A549 (cell line): Measurements from ENCODE around the gene SORBS1. TPM values are rescaled to one million over a fixed set of nuclear protein-coding genes. Genes with fewer than 3 reads are reported as not detected.

Source experiments
- ATAC-seq, 2 experiments: fragments of 200-7000 bp in 1 of 2; fragments of >200 bp in 1 of 2; cut with Nextera tagmentation in 1 of 2; cut with Tn5 transposase in 1 of 2; 3 replicates each; pipeline versions ENCODE4 v1.8.0 to v1.9.1; 2018 to 2020; ENCODE audit warnings: mild to moderate bottlenecking in 1 of 2, moderate library complexity in 1 of 2
- CTCF ChIA-PET: fragments of 300-600 bp; sonication (Branson Sonifier 250); formaldehyde crosslinking; extraction: SDS; loops from one replicate; lab custom pipeline; 2021; ENCODE audit warnings: antibody characterized with exemption, inconsistent platforms; lab: Yijun Ruan, JAX
- POLR2A ChIA-PET: fragments of 350-600 bp; formaldehyde crosslinking; extraction: SDS; loops from one replicate; lab custom pipeline; 2021; ENCODE audit warnings: antibody characterized with exemption, inconsistent platforms; lab: Yijun Ruan, JAX
- DNase-seq, 2 experiments: peaks; one replicate each; pipeline versions ENCODE4 v3.0.0 to v3.0.0-alpha.2; 2011 to 2016; ENCODE audit warnings: low read depth in 1 of 2, low spot score in 1 of 2
- FAIRE-seq: peaks from 2 replicates; lab custom pipeline; 2011; peaks lifted over from hg19 to GRCh38; lab: Jason Lieb, UNC
- H3K27ac ChIP-seq, 2 experiments: fragments of >200 bp; sonication (Bioruptor Twin); formaldehyde crosslinking; 3 replicates each; pipeline ENCODE4 v1.5.1; 2016 to 2017
- H3K4me1 ChIP-seq: fragments of >200 bp; sonication (Bioruptor Twin); formaldehyde crosslinking; 3 replicates; pipeline ENCODE4 v1.6.1; 2016
- H3K4me2 ChIP-seq: fragments of >200 bp; sonication (Bioruptor Twin); formaldehyde crosslinking; 3 replicates; pipeline ENCODE4 v1.6.1; 2016
- H3K4me3 ChIP-seq: fragments of >200 bp; sonication (Bioruptor Twin); formaldehyde crosslinking; 3 replicates; pipeline ENCODE4 v1.5.1; 2016
- H3K9me3 ChIP-seq: fragments of >200 bp; sonication (Bioruptor Twin); formaldehyde crosslinking; 3 replicates; pipeline ENCODE4 v1.6.1; 2016
- CEBPB ChIP-seq, 2 experiments: fragments of >200 bp in 1 of 2; sonication (Bioruptor Twin) in 1 of 2; formaldehyde crosslinking in 1 of 2; IDR thresholded peaks; 2 replicates each; pipeline ENCODE4 v1.6.1; 2012 to 2016
- CHD2 ChIP-seq: fragments of 150-350 bp; IDR thresholded peaks from 2 replicates; pipeline ENCODE4 v1.6.1; 2014; ENCODE audit warnings: low read length; ENCODE audit not compliant: partially characterized antibody
- EHF ChIP-seq: fragments of 250-450 bp; sonication (Bioruptor Pico); IDR thresholded peaks from 2 replicates; pipeline ENCODE4 v1.5.0; 2020; ENCODE audit warnings: mild to moderate bottlenecking
- EP300 ChIP-seq, 2 experiments: fragments of >200 bp; sonication (Bioruptor Twin); formaldehyde crosslinking; IDR thresholded peaks; 2 replicates in 1 of 2; 3 replicates in 1 of 2; pipeline ENCODE4 v1.6.1; 2016 to 2017
- JUN ChIP-seq, 2 experiments: fragments of >200 bp; sonication (Bioruptor Twin); formaldehyde crosslinking; IDR thresholded peaks; 2 replicates in 1 of 2; 3 replicates in 1 of 2; pipeline ENCODE4 v1.6.1; 2016 to 2017
- JUNB ChIP-seq: fragments of >200 bp; sonication (Bioruptor Twin); formaldehyde crosslinking; IDR thresholded peaks from 2 replicates; pipeline ENCODE4 v1.6.1; 2016
- MAZ ChIP-seq: fragments of 150-350 bp; IDR thresholded peaks from 2 replicates; pipeline ENCODE4 v1.6.1; 2014; ENCODE audit warnings: antibody characterized with exemption, low read depth, low read length, borderline replicate concordance
- MYC ChIP-seq: IDR thresholded peaks from 2 replicates; pipeline ENCODE4 v1.6.1; 2012; ENCODE audit warnings: mild to moderate bottlenecking, inconsistent platforms, low read length, improper control_type of control experiment, borderline replicate concordance
- NFE2L2 ChIP-seq: fragments of 150-350 bp; conservative IDR thresholded peaks from 2 replicates; pipeline ENCODE4 v1.6.1; 2014; ENCODE audit warnings: low read length
- NPAS2 ChIP-seq: fragments of 250-450 bp; sonication (Bioruptor Pico); IDR thresholded peaks from 2 replicates; pipeline ENCODE4 v1.8.0; 2022; ENCODE audit warnings: mild to moderate bottlenecking, moderate library complexity, borderline replicate concordance
- POLR2AphosphoS2 ChIP-seq: conservative IDR thresholded peaks from 2 replicates; pipeline ENCODE4 v1.6.1; 2012; ENCODE audit warnings: low read length, improper control_type of control experiment, inconsistent platforms
- RAD21 ChIP-seq, 2 experiments: fragments of >200 bp in 1 of 2; sonication (Bioruptor Twin) in 1 of 2; formaldehyde crosslinking in 1 of 2; IDR thresholded peaks in 1 of 2; conservative IDR thresholded peaks in 1 of 2; 2 replicates in 1 of 2; 3 replicates in 1 of 2; pipeline ENCODE4 v1.6.1; 2012 to 2018; ENCODE audit warnings: inconsistent platforms in 1 of 2
- RCOR1 ChIP-seq: fragments of 150-350 bp; IDR thresholded peaks from 2 replicates; pipeline ENCODE4 v1.6.1; 2014; ENCODE audit warnings: antibody characterized with exemption, low read length, low read depth
- RFX5 ChIP-seq: fragments of 450-650 bp; IDR thresholded peaks from 2 replicates; pipeline ENCODE4 v1.7.1; 2014; ENCODE audit warnings: antibody characterized with exemption, mild to moderate bottlenecking, moderate library complexity
- SMC3 ChIP-seq: fragments of >200 bp; sonication (Bioruptor Twin); formaldehyde crosslinking; IDR thresholded peaks from 3 replicates; pipeline ENCODE4 v1.6.1; 2018; ENCODE audit warnings: inconsistent platforms
- SREBF2 ChIP-seq: fragments of 450-650 bp; IDR thresholded peaks from 2 replicates; pipeline ENCODE4 v1.6.1; 2014; ENCODE audit warnings: mild to moderate bottlenecking, moderate library complexity
- TFCP2L1 ChIP-seq: fragments of 250-450 bp; sonication (Bioruptor Pico); IDR thresholded peaks from 2 replicates; pipeline ENCODE4 v1.5.0; 2021; ENCODE audit warnings: mild to moderate bottlenecking
- TP53 ChIP-seq: fragments of 250-450 bp; sonication (Bioruptor Pico); IDR thresholded peaks from 2 replicates; pipeline ENCODE4 v1.5.0; 2021; ENCODE audit warnings: mild to moderate bottlenecking, moderate library complexity
- ZFP36 ChIP-seq: fragments of 450-650 bp; IDR thresholded peaks from 2 replicates; pipeline ENCODE4 v1.6.1; 2014; ENCODE audit warnings: borderline replicate concordance; ENCODE audit not compliant: partially characterized antibody
- ZSCAN20 ChIP-seq: fragments of 250-450 bp; sonication (Bioruptor Pico); IDR thresholded peaks from 2 replicates; pipeline ENCODE4 v1.8.0; 2022; ENCODE audit warnings: mild to moderate bottlenecking, moderate library complexity
- WGBS: methylation state at CpG from one replicate; pipeline ENCODE4 v1.1.6; 2017; ENCODE audit errors: missing lambda C conversion rate; 5-methylcytosine and 5-hydroxymethylcytosine counted together
- polyA plus RNA-seq, 4 experiments: library from polyadenylated mRNA; depleted of rRNA in 3 of 4; stranded (reverse); fragments of >200 nt; fragmentation: RNase III in 1 of 4; extraction: RNeasy Plus Mini Kit Qiagen cat#74134 plus additional on column Dnase treatment in 1 of 4; gene quantifications; 2 replicates in 3 of 4; 3 replicates in 1 of 4; pipeline ENCODE4 v1.2.3, GENCODE V29; 2011 to 2017
- TF ChIP-seq, protein P1 (sequence below): fragments of 250-450 bp; sonication (Bioruptor Pico); IDR thresholded peaks from 2 replicates; pipeline ENCODE4 v1.5.0; 2020; ENCODE audit warnings: low read depth, mild to moderate bottlenecking, moderate library complexity
- TF ChIP-seq, protein P2 (sequence below): IDR thresholded peaks from 2 replicates; pipeline ENCODE4 v1.6.1; 2012; ENCODE audit warnings: low read depth, borderline replicate concordance
- TF ChIP-seq, protein P3 (sequence below): fragments of 250-450 bp; sonication (Bioruptor Pico); IDR thresholded peaks from 2 replicates; pipeline ENCODE4 v1.5.0; 2021; ENCODE audit warnings: mild to moderate bottlenecking, moderate library complexity, borderline replicate concordance
- TF ChIP-seq, protein P4 (sequence below): fragments of 200-600 bp; sonication (generic); IDR thresholded peaks from 2 replicates; pipeline ENCODE4 v1.6.1; 2016; ENCODE audit warnings: antibody characterized with exemption, mild to moderate bottlenecking, moderate library complexity
- TF ChIP-seq, protein P5 (sequence below): fragments of >200 bp; sonication (Bioruptor Twin); formaldehyde crosslinking; IDR thresholded peaks from 2 replicates; pipeline ENCODE4 v1.6.1; 2016

SORBS1 gene
- polyA plus RNA-seq, 2 of the 4 experiments (the other 2 are of a cell fraction) = 0.39 to 0.80 TPM

DNA sequence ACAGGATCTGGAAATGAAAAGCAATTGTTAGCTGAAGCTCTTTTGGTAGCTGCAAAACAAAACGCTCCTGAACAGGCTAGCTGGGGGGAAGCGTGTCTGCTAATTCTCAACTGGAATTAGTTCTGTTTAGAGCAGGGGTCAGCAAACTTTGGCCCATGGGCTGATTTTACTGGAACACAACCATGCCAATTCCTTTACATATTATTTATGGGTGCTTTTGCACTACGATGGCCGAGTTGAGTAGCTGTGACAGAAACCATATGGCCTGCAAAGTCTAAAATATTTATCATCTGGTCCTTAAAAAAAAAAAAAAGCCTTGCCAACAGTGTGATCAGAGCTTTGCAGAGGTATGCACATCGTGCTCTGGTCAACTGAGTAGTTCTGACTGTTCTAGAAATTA, 162.0 kb downstream of the SORBS1 start:
- no peaks in the 10 kb centered on the region for H3K9me3 ChIP-seq
- no peak overlapping the region for H3K4me2 ChIP-seq
- POLR2A ChIA-PET = no interaction called here
- TF ChIP-seq EHF (CRISPR knock-in tag) = no peak
- TF ChIP-seq RFX5 = no peak
- no peak for TF ChIP-seq SREBF2
- no peak for TF ChIP-seq ZSCAN20 (CRISPR knock-in tag)
- no peak for TF ChIP-seq TP53
- no peak for TF ChIP-seq CHD2
- no peak for TF ChIP-seq JUN (IDR thresholded peaks at IDR 0.05)
- TF ChIP-seq NFE2L2 = no peak
- TF ChIP-seq, protein P1, sequence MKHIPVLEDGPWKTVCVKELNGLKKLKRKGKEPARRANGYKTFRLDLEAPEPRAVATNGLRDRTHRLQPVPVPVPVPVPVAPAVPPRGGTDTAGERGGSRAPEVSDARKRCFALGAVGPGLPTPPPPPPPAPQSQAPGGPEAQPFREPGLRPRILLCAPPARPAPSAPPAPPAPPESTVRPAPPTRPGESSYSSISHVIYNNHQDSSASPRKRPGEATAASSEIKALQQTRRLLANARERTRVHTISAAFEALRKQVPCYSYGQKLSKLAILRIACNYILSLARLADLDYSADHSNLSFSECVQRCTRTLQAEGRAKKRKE (CRISPR knock-in tag) = no peak
- no peak for TF ChIP-seq NPAS2 (CRISPR knock-in tag)
- TF ChIP-seq RAD21 (conservative IDR thresholded peaks at IDR 0.05 in 1 of 2, IDR thresholded peaks at IDR 0.05 in 1 of 2) = no peak
- FAIRE-seq (no peak), ATAC-seq (no peak), DNase-seq (no peak)
- H3K27ac ChIP-seq = no peak overlapping the region
- CTCF ChIA-PET = interaction anchor here (0.6 to 1.6 kb wide), 4 partner anchors 10 to 971 kb away, joined by 3 to 8 read pairs (median 4); no protein-coding TSS in a partner anchor
- H3K4me1 ChIP-seq = peaks cover 2% of the 10 kb centered on the region; the same call in 2 of the 3 replicates
- no peak overlapping the region for H3K4me3 ChIP-seq
- WGBS = 44% methylated on average over 5 of the region's 5 CpGs

DNA sequence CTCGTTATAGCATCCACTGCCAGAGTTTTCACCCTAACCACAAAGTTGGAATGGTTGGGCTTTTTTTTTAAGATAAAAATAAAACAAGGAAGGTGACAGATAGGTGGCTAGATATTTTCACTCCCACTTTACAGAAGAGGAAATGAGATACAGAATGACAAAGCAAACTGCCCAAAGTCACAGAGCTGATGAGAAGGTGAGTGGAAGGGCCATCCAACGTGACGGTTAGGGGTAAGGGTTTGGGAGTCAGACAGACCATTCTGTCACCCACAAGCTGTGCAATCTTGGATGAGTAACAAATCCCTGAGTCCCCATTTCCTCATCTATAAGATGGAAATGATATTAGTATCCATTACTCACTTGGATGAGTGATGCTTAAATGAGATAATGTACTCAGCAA, 163.4 kb downstream of the SORBS1 start:
- H3K4me1 ChIP-seq = peaks cover 6% of the 10 kb centered on the region; the same call in 2 of the 3 replicates
- ATAC-seq = no peak
- POLR2A ChIA-PET = no interaction called here
- DNase-seq = no peak
- FAIRE-seq = no peak
- H3K4me2 ChIP-seq = no peak overlapping the region
- H3K9me3 ChIP-seq = no peaks in the 10 kb centered on the region
- TF ChIP-seq CEBPB (IDR thresholded peaks at IDR 0.05) = no peak
- TF ChIP-seq TP53 = no peak
- TF ChIP-seq MAZ = no peak
- no peak for TF ChIP-seq SMC3
- TF ChIP-seq POLR2AphosphoS2 = no peak
- TF ChIP-seq, protein P2, sequence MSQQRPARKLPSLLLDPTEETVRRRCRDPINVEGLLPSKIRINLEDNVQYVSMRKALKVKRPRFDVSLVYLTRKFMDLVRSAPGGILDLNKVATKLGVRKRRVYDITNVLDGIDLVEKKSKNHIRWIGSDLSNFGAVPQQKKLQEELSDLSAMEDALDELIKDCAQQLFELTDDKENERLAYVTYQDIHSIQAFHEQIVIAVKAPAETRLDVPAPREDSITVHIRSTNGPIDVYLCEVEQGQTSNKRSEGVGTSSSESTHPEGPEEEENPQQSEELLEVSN = no peak
- no peak for TF ChIP-seq EP300 (IDR thresholded peaks at IDR 0.05)
- TF ChIP-seq RCOR1 = no peak
- TF ChIP-seq, protein P3, sequence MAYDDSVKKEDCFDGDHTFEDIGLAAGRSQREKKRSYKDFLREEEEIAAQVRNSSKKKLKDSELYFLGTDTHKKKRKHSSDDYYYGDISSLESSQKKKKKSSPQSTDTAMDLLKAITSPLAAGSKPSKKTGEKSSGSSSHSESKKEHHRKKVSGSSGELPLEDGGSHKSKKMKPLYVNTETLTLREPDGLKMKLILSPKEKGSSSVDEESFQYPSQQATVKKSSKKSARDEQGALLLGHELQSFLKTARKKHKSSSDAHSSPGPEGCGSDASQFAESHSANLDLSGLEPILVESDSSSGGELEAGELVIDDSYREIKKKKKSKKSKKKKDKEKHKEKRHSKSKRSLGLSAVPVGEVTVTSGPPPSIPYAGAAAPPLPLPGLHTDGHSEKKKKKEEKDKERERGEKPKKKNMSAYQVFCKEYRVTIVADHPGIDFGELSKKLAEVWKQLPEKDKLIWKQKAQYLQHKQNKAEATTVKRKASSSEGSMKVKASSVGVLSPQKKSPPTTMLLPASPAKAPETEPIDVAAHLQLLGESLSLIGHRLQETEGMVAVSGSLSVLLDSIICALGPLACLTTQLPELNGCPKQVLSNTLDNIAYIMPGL = no peak
- TF ChIP-seq ZFP36 = no peak
- no peak for TF ChIP-seq MYC
- TF ChIP-seq JUNB = no peak
- no peak for TF ChIP-seq NFE2L2
- TF ChIP-seq, protein P4, sequence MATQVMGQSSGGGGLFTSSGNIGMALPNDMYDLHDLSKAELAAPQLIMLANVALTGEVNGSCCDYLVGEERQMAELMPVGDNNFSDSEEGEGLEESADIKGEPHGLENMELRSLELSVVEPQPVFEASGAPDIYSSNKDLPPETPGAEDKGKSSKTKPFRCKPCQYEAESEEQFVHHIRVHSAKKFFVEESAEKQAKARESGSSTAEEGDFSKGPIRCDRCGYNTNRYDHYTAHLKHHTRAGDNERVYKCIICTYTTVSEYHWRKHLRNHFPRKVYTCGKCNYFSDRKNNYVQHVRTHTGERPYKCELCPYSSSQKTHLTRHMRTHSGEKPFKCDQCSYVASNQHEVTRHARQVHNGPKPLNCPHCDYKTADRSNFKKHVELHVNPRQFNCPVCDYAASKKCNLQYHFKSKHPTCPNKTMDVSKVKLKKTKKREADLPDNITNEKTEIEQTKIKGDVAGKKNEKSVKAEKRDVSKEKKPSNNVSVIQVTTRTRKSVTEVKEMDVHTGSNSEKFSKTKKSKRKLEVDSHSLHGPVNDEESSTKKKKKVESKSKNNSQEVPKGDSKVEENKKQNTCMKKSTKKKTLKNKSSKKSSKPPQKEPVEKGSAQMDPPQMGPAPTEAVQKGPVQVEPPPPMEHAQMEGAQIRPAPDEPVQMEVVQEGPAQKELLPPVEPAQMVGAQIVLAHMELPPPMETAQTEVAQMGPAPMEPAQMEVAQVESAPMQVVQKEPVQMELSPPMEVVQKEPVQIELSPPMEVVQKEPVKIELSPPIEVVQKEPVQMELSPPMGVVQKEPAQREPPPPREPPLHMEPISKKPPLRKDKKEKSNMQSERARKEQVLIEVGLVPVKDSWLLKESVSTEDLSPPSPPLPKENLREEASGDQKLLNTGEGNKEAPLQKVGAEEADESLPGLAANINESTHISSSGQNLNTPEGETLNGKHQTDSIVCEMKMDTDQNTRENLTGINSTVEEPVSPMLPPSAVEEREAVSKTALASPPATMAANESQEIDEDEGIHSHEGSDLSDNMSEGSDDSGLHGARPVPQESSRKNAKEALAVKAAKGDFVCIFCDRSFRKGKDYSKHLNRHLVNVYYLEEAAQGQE = no peak
- TF ChIP-seq, protein P5, sequence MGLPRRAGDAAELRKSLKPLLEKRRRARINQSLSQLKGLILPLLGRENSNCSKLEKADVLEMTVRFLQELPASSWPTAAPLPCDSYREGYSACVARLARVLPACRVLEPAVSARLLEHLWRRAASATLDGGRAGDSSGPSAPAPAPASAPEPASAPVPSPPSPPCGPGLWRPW = no peak
- no peak for TF ChIP-seq TFCP2L1 (CRISPR knock-in tag)
- TF ChIP-seq RAD21 (conservative IDR thresholded peaks at IDR 0.05 in 1 of 2, IDR thresholded peaks at IDR 0.05 in 1 of 2) = no peak
- WGBS = 55% methylated on average over 3 of the region's 3 CpGs
- no peak overlapping the region for H3K27ac ChIP-seq
- CTCF ChIA-PET = interaction anchor here (1.2 to 1.6 kb wide), 2 partner anchors 9 to 33 kb away, joined by 4 to 8 read pairs; no protein-coding TSS in a partner anchor
- no peak overlapping the region for H3K4me3 ChIP-seq
